K562 (cell line): ENCODE results near the gene POU2F3. TPM values are rescaled to one million over a fixed set of nuclear protein-coding genes. Genes with fewer than 3 reads are reported as not detected.

Source experiments
- ATAC-seq: fragments of 200-7000 bp; cut with Tn5 transposase; 3 replicates; pipeline ENCODE4 v1.9.1; 2020; ENCODE audit warnings: moderate library complexity
- BruUV-seq: library from RNA; stranded (reverse); fragments of 400-500 nt; replicated peaks from 2 replicates; lab custom pipeline; 2021; lab: Mats Ljungman, UMichigan
- CTCF ChIA-PET: fragments of 300-600 bp; formaldehyde crosslinking; extraction: SDS; loops from one replicate; lab custom pipeline; 2021; ENCODE audit warnings: low intra/inter-chr PET ratio; lab: Yijun Ruan, JAX
- POLR2A ChIA-PET: fragments of 300-600, 350-650 bp; sonication (Branson Sonifier 250); formaldehyde crosslinking; extraction: SDS; loops from one replicate; lab custom pipeline; 2021; ENCODE audit warnings: antibody characterized with exemption, inconsistent platforms; lab: Yijun Ruan, JAX
- DNase-seq, 4 experiments: peaks; one replicate each; pipeline versions ENCODE4 v3.0.0 to v3.0.0-alpha.2; 2011 to 2018; ENCODE audit warnings: low spot score in 3 of 4, mixed read lengths in 3 of 4; ENCODE audit errors: extremely low read depth in 1 of 4
- FAIRE-seq: peaks from 2 replicates; lab custom pipeline; 2011; peaks lifted over from hg19 to GRCh38; lab: Jason Lieb, UNC
- H2AFZ ChIP-seq: 2 replicates; pipeline ENCODE4 v1.6.0; 2011; ENCODE audit warnings: low read depth, low read length, control low read depth, inconsistent platforms
- H3K27ac ChIP-seq: fragments of 200-600 bp; 3 replicates; pipeline ENCODE4 v1.8.0; 2011; ENCODE audit warnings: low read depth, mild to moderate bottlenecking, control low read depth, inconsistent platforms, low read length, moderate library complexity, mixed read lengths; ENCODE audit errors: extremely low read depth
- H3K27me3 ChIP-seq, 2 experiments: fragments of 300-600 bp in 1 of 2; 2 replicates in 1 of 2; 3 replicates in 1 of 2; pipeline versions ENCODE4 v1.6.0 to v1.8.0; 2011; ENCODE audit warnings: inconsistent platforms in 2 of 2, low read length in 2 of 2, mild to moderate bottlenecking in 1 of 2, mixed read lengths in 1 of 2, moderate library complexity in 1 of 2; ENCODE audit not compliant: control insufficient read depth in 2 of 2, insufficient read depth in 2 of 2
- H3K36me3 ChIP-seq: fragments of 300-600 bp; 3 replicates; pipeline ENCODE4 v1.8.0; 2011; ENCODE audit warnings: mild to moderate bottlenecking, low read length, inconsistent platforms; ENCODE audit not compliant: control insufficient read depth, insufficient read depth
- H3K4me1 ChIP-seq, 2 experiments: fragments of 200-600 bp in 1 of 2; replicated peaks in 1 of 2; 2 replicates in 1 of 2; 3 replicates in 1 of 2; pipeline versions ENCODE4 v1.5.1 to v1.8.0; 2011; ENCODE audit warnings: inconsistent platforms in 2 of 2, low read length in 2 of 2, mild to moderate bottlenecking in 1 of 2, mixed read lengths in 1 of 2, moderate library complexity in 1 of 2; ENCODE audit not compliant: control insufficient read depth in 2 of 2, insufficient read depth in 2 of 2
- H3K4me2 ChIP-seq: 2 replicates; pipeline ENCODE4 v1.6.1; 2011; ENCODE audit warnings: low read length, control low read depth, inconsistent platforms, mixed read lengths; ENCODE audit not compliant: insufficient read depth
- H3K4me3 ChIP-seq: fragments of 200-600 bp; sonication (generic), shearing (Covaris generic); 2 replicates; pipeline ENCODE4 v1.5.1; 2016; ENCODE audit warnings: control low read depth, inconsistent platforms
- H3K79me2 ChIP-seq: fragments of 200-600 bp; 3 replicates; pipeline ENCODE4 v1.8.0; 2011; ENCODE audit warnings: low read length, inconsistent platforms; ENCODE audit not compliant: control insufficient read depth, insufficient read depth
- H3K9ac ChIP-seq, 2 experiments: 2 replicates each; pipeline versions ENCODE4 v1.6.0 to v1.6.1; 2011; ENCODE audit warnings: low read depth in 2 of 2, low read length in 2 of 2, control low read depth in 1 of 2, inconsistent platforms in 1 of 2, mild to moderate bottlenecking in 1 of 2, mixed read lengths in 1 of 2; ENCODE audit not compliant: insufficient read depth in 1 of 2
- H3K9me1 ChIP-seq: one replicate; pipeline ENCODE4 v1.6.0; 2011; ENCODE audit warnings: inconsistent platforms, mild to moderate bottlenecking, low read length, moderate library complexity; ENCODE audit not compliant: control insufficient read depth, insufficient read depth
- H3K9me3 ChIP-seq: replicated peaks from 2 replicates; pipeline ENCODE4 v1.5.1; 2011; ENCODE audit warnings: low read depth, low read length, inconsistent platforms; ENCODE audit not compliant: control insufficient read depth, insufficient read depth
- H4K20me1 ChIP-seq: replicated peaks from 2 replicates; pipeline ENCODE4 v1.6.1; 2011; ENCODE audit warnings: low read length, inconsistent platforms, mixed read lengths; ENCODE audit not compliant: control insufficient read depth, insufficient read depth
- ATF1 ChIP-seq, 2 experiments: fragments of 450-650 bp in 1 of 2; IDR thresholded peaks; 2 replicates each; pipeline ENCODE4 v1.6.1; 2016; ENCODE audit warnings: missing compliant biosample characterization in 1 of 2, missing genetic modification characterization in 1 of 2
- CREB1 ChIP-seq, 2 experiments: sonication (generic) in 1 of 2; formaldehyde crosslinking in 1 of 2; IDR thresholded peaks; 2 replicates each; pipeline versions ENCODE4 v1.6.1 to v1.8.0; 2012 to 2022; ENCODE audit warnings: inconsistent platforms in 1 of 2, mild to moderate bottlenecking in 1 of 2, missing genetic modification reagents in 1 of 2, moderate library complexity in 1 of 2
- HDAC3 ChIP-seq: fragments of 450-650 bp; IDR thresholded peaks from 2 replicates; pipeline ENCODE4 v1.6.1; 2018; ENCODE audit warnings: borderline replicate concordance, mild to moderate bottlenecking, moderate library complexity; ENCODE audit not compliant: partially characterized antibody
- ILK ChIP-seq: fragments of 450-650 bp; IDR thresholded peaks from 2 replicates; pipeline ENCODE4 v1.6.1; 2016; ENCODE audit warnings: missing genetic modification characterization, low read depth, mild to moderate bottlenecking, missing compliant biosample characterization, moderate library complexity, borderline replicate concordance
- KLF1 ChIP-seq: fragments of 450-650 bp; IDR thresholded peaks from 2 replicates; pipeline ENCODE4 v1.6.1; 2016; ENCODE audit warnings: missing genetic modification characterization, missing compliant biosample characterization
- POLR2H ChIP-seq: IDR thresholded peaks from 2 replicates; pipeline ENCODE4 v1.6.1; 2016; ENCODE audit warnings: missing genetic modification characterization, low read depth, mild to moderate bottlenecking, control low read depth, missing compliant biosample characterization, moderate library complexity
- TAF1 ChIP-seq: IDR thresholded peaks from 2 replicates; pipeline ENCODE4 v1.6.1; 2011; ENCODE audit warnings: mild to moderate bottlenecking, low read length, moderate library complexity; ENCODE audit not compliant: insufficient read depth, control insufficient read depth, severe bottlenecking; ENCODE audit errors: extremely low read depth
- ZC3H4 ChIP-seq: sonication (generic); formaldehyde crosslinking; IDR thresholded peaks from 2 replicates; pipeline ENCODE4 v1.9.0; 2021; ENCODE audit warnings: missing genetic modification reagents, borderline replicate concordance
- ZNF175 ChIP-seq: fragments of 200-800 bp; sonication (Bioruptor generic); IDR thresholded peaks from 2 replicates; pipeline ENCODE4 v1.6.1; 2016; ENCODE audit warnings: low read depth, mild to moderate bottlenecking, missing genetic modification characterization, missing compliant biosample characterization
- ZNF354B ChIP-seq: fragments of 250-450 bp; sonication (Bioruptor Pico); IDR thresholded peaks from 2 replicates; pipeline ENCODE4 v1.4.0; 2020
- WGBS: fragments of 100-300 bp; shearing (Covaris generic); methylation state at CpG from one replicate; pipeline ENCODE4 v1.1.6; 2016; ENCODE audit warnings: low coverage, mixed read lengths; ENCODE audit not compliant: insufficient coverage; ENCODE audit errors: missing lambda C conversion rate; 5-methylcytosine and 5-hydroxymethylcytosine counted together
- in situ Hi-C: fragments of 300-500 bp; cut with MboI; formaldehyde crosslinking; loops from 4 replicates; pipeline ENCODE4 v1.15.0; 2018; ENCODE audit warnings: inconsistent platforms, mixed read lengths
- intact Hi-C: fragments of 100-400 bp; cut with micrococcal nuclease; formaldehyde crosslinking; loops from 2 replicates; pipeline ENCODE4 v1.14.2; 2022
- polyA plus RNA-seq, 8 experiments: library from polyadenylated mRNA; depleted of rRNA in 4 of 8; stranded (reverse) in 5 of 8; unstranded in 3 of 8; fragments of >200 nt; fragmentation: Nextera tagmentation in 2 of 8; fragmentation: Illumina TruSeq in 1 of 8; extraction: Ambion mirVana in 2 of 8; extraction: Trizol in 1 of 8; gene quantifications; 2 replicates each; pipeline versions ENCODE4 v1.2.1 to v1.2.3, GENCODE V29; 2011 to 2014; ENCODE audit warnings: inconsistent platforms in 1 of 8, missing spikeins in 1 of 8
- total RNA-seq, 7 experiments: library from RNA; depleted of rRNA in 6 of 7; stranded (reverse); fragments of >200 nt in 6 of 7; fragmentation: Illumina TruSeq in 2 of 7; extraction: Trizol in 2 of 7; gene quantifications; 2 replicates each; pipeline versions ENCODE4 v1.2.1 to v1.2.3, GENCODE V29; 2011 to 2021; ENCODE audit warnings: low replicate concordance in 1 of 7

Gene POU2F3
- total and polyA plus RNA-seq, 9 of the 15 experiments (the other 6 are each of a cell fraction or from before 2014, with no cell fraction given), result not detected

- no peak for DNase-seq
- CTCF ChIA-PET, result no interaction called here
- no peaks in the 10 kb centered on the region for H3K9me3 ChIP-seq
- WGBS, result 0% methylated on average over 2 of the region's 2 CpGs
- BruUV-seq, result no TSS peak
- H3K79me2 ChIP-seq, result no peaks in the 10 kb centered on the region
- H3K4me3 ChIP-seq, result no peak overlapping the region
- no peaks in the 10 kb centered on the region for H3K36me3 ChIP-seq
- peaks cover 23 to 50% of the 10 kb centered on the region in 2 experiments for H3K27me3 ChIP-seq
- H3K9me1 ChIP-seq, result no peaks in the 10 kb centered on the region
- peaks cover 0 to 7% of the 10 kb centered on the region in 2 experiments; a peak in 3 of 5 replicates for H3K4me1 ChIP-seq
- intact Hi-C loops, result no loop called here
- POLR2A ChIA-PET, result interaction anchor here (1.8 kb wide), 1 partner anchor 9 kb away, joined by 6 read pairs; no protein-coding TSS in a partner anchor
- no peak for TF ChIP-seq ZNF354B (CRISPR knock-in tag)
- TF ChIP-seq ZC3H4 (CRISPR knock-in tag), result no peak
- TF ChIP-seq ATF1 (CRISPR knock-in tag; IDR thresholded peaks at IDR 0.05), result no peak
- no peak for TF ChIP-seq ATF1 (tag; IDR thresholded peaks at IDR 0.05)
- no peak for TF ChIP-seq HDAC3
- no peak for TF ChIP-seq CREB1 (IDR thresholded peaks at IDR 0.05)
- no peak for TF ChIP-seq CREB1 (CRISPR knock-in tag; IDR thresholded peaks at IDR 0.05)
- no peak for TF ChIP-seq TAF1
- no peak for TF ChIP-seq ZNF175
- no peak for TF ChIP-seq KLF1 (tag)
- TF ChIP-seq ILK (tag), result no peak
- no peak for TF ChIP-seq POLR2H
- TF ChIP-seq, all 486 proteins: peak for 0
- ATAC-seq (no peak), FAIRE-seq (no peak)
- H2AFZ ChIP-seq, result no peak overlapping the region
- no peak overlapping the region for H3K4me2 ChIP-seq
- no peak overlapping the region for H3K27ac ChIP-seq
- H4K20me1 ChIP-seq, result no peaks in the 10 kb centered on the region
- H3K9ac ChIP-seq, result no peak overlapping the region
- in situ Hi-C loops, result no loop called here
These were observed 27.4 kb downstream of the POU2F3 start for GRCh38 chr11:120267319-120267718.
